GM23338 (cell line): Measurements from ENCODE around the gene CNTROB. TPM values are rescaled to one million over a fixed set of nuclear protein-coding genes. Genes with fewer than 3 reads are reported as not detected.

Source experiments
- ATAC-seq: fragments of 200-7000 bp; cut with Tn5 transposase; 3 replicates; pipeline ENCODE4 v1.9.1; 2020
- DNase-seq: peaks from one replicate; pipeline ENCODE4 v3.0.0-alpha.2; 2015; ENCODE audit warnings: low spot score
- H2AFZ ChIP-seq: fragments of 200-600 bp; sonication (generic); 2 replicates; pipeline ENCODE4 v1.8.0; 2016; ENCODE audit warnings: antibody characterized with exemption, mild to moderate bottlenecking, moderate library complexity
- H3F3A ChIP-seq: fragments of 200-600 bp; sonication (generic); replicated peaks from 2 replicates; pipeline ENCODE4 v1.8.0; 2017; ENCODE audit warnings: antibody characterized with exemption, mixed run types, low read depth
- H3K27ac ChIP-seq: fragments of 200-600 bp; sonication (generic); 2 replicates; pipeline ENCODE4 v1.6.1; 2016; ENCODE audit warnings: low read depth
- H3K27me3 ChIP-seq: fragments of 200-600 bp; sonication (generic); 2 replicates; pipeline ENCODE4 v1.8.0; 2016; ENCODE audit warnings: mild to moderate bottlenecking, mixed run types, moderate library complexity; ENCODE audit not compliant: insufficient read depth
- H3K36me3 ChIP-seq: fragments of 200-600 bp; sonication (generic); 2 replicates; pipeline ENCODE4 v1.8.0; 2016; ENCODE audit warnings: mild to moderate bottlenecking; ENCODE audit not compliant: insufficient read depth
- H3K4me1 ChIP-seq: fragments of 200-600 bp; sonication (generic); 2 replicates; pipeline ENCODE4 v1.8.0; 2016; ENCODE audit warnings: mild to moderate bottlenecking, moderate library complexity; ENCODE audit not compliant: insufficient read depth
- H3K4me2 ChIP-seq: fragments of 200-600 bp; sonication (generic); 2 replicates; pipeline ENCODE4 v1.7.1; 2017; ENCODE audit warnings: mixed run types
- H3K4me3 ChIP-seq: fragments of 200-600 bp; sonication (generic); 2 replicates; pipeline ENCODE4 v1.6.1; 2016; ENCODE audit warnings: mixed run types
- H3K79me2 ChIP-seq: fragments of 200-600 bp; sonication (generic); replicated peaks from 2 replicates; pipeline ENCODE4 v1.8.0; 2017; ENCODE audit warnings: mild to moderate bottlenecking; ENCODE audit not compliant: insufficient read depth
- H3K9me2 ChIP-seq: fragments of 200-600 bp; sonication (generic); 2 replicates; pipeline ENCODE4 v1.8.0; 2017; ENCODE audit not compliant: insufficient read depth
- H4K20me1 ChIP-seq: fragments of 200-600 bp; sonication (generic); replicated peaks from 2 replicates; pipeline ENCODE4 v1.8.0; 2017; ENCODE audit warnings: mild to moderate bottlenecking; ENCODE audit not compliant: insufficient read depth
- H3K27ac Mint-ChIP-seq: 2 replicates; pipeline ENCODE4 v1.8.0; 2020; ENCODE audit warnings: inconsistent platforms, mild to moderate bottlenecking, moderate library complexity, mixed read lengths
- H3K27me3 Mint-ChIP-seq: 3 replicates; pipeline ENCODE4 v1.8.0; 2022; ENCODE audit warnings: low read depth, mild to moderate bottlenecking, moderate library complexity, mixed read lengths, inconsistent platforms; ENCODE audit not compliant: insufficient read depth, poor library complexity
- H3K36me3 Mint-ChIP-seq: 3 replicates; pipeline ENCODE4 v1.8.0; 2021; ENCODE audit warnings: low read depth, mild to moderate bottlenecking, inconsistent platforms, moderate library complexity, mixed read lengths
- H3K4me1 Mint-ChIP-seq: 3 replicates; pipeline ENCODE4 v1.8.0; 2020; ENCODE audit warnings: mild to moderate bottlenecking, inconsistent platforms, mixed read lengths
- H3K4me3 Mint-ChIP-seq: 3 replicates; pipeline ENCODE4 v1.8.0; 2021; ENCODE audit warnings: moderate library complexity, mild to moderate bottlenecking, inconsistent platforms, mixed read lengths
- H3K9me3 Mint-ChIP-seq: 3 replicates; pipeline ENCODE4 v1.8.0; 2020; ENCODE audit warnings: moderate library complexity, mild to moderate bottlenecking, inconsistent platforms, mixed read lengths
- CREB1 ChIP-seq: fragments of 250-450 bp; sonication (Bioruptor Pico); IDR thresholded peaks from 2 replicates; pipeline ENCODE4 v1.5.0; 2020; ENCODE audit warnings: low read depth, mild to moderate bottlenecking, moderate library complexity
- EZH2 ChIP-seq: fragments of 200-600 bp; sonication (generic); IDR thresholded peaks from one replicate; pipeline ENCODE4 v1.8.0; 2017; ENCODE audit warnings: antibody characterized with exemption, mild to moderate bottlenecking, low read depth; ENCODE audit not compliant: unreplicated experiment
- EZH2phosphoT487 ChIP-seq: fragments of 200-600 bp; sonication (generic); IDR thresholded peaks from one replicate; pipeline ENCODE4 v1.8.1; 2018; ENCODE audit warnings: antibody characterized with exemption; ENCODE audit not compliant: unreplicated experiment
- JUNB ChIP-seq: IDR thresholded peaks from one replicate; pipeline ENCODE4 v1.6.1; 2016; ENCODE audit warnings: antibody characterized with exemption; ENCODE audit not compliant: unreplicated experiment
- NANOG ChIP-seq: IDR thresholded peaks from 2 replicates; pipeline ENCODE4 v1.6.1; 2016; ENCODE audit warnings: antibody characterized with exemption, borderline replicate concordance
- POLR2AphosphoS5 ChIP-seq: IDR thresholded peaks from 2 replicates; pipeline ENCODE4 v1.6.1; 2016; ENCODE audit warnings: antibody characterized with exemption, low read depth
- STAT1 ChIP-seq: IDR thresholded peaks from one replicate; pipeline ENCODE4 v1.6.1; 2016; ENCODE audit warnings: antibody characterized with exemption; ENCODE audit not compliant: unreplicated experiment
- ZNF114 ChIP-seq: fragments of 250-450 bp; sonication (Bioruptor Pico); IDR thresholded peaks from 2 replicates; pipeline ENCODE4 v1.5.0; 2020; ENCODE audit warnings: mild to moderate bottlenecking, moderate library complexity
- polyA plus RNA-seq: library from polyadenylated mRNA; unstranded; fragments of >200 nt; fragmentation: Nextera tagmentation; extraction: Ambion mirVana; gene quantifications from 2 replicates; pipeline ENCODE4 v1.2.1, GENCODE V29; 2016
- total RNA-seq: library from RNA; depleted of rRNA; stranded (reverse); fragments of >200 nt; shearing (Covaris generic); gene quantifications from 2 replicates; pipeline ENCODE4 v1.2.3, GENCODE V29; 2014
- TF ChIP-seq, protein P1 (sequence below), 2 experiments: fragments of 200-600 bp in 1 of 2; sonication (generic) in 1 of 2; conservative IDR thresholded peaks; 2 replicates each; pipeline versions ENCODE4 v1.5.1 to v1.6.1; 2016 to 2017; ENCODE audit warnings: antibody characterized with exemption in 2 of 2, low read depth in 2 of 2, mild to moderate bottlenecking in 2 of 2, moderate library complexity in 1 of 2
- TF ChIP-seq, protein P2 (sequence below): IDR thresholded peaks from one replicate; pipeline ENCODE4 v1.6.1; 2018; ENCODE audit warnings: antibody characterized with exemption; ENCODE audit not compliant: unreplicated experiment
- TF ChIP-seq, protein P3 (sequence below): fragments of 250-450 bp; sonication (Bioruptor Pico); IDR thresholded peaks from 2 replicates; pipeline ENCODE4 v1.5.0; 2020; ENCODE audit warnings: mild to moderate bottlenecking, moderate library complexity

The CNTROB gene
- total and polyA plus RNA-seq, 2 experiments from 2014 or later = 16.3 to 18.5 TPM

DNA sequence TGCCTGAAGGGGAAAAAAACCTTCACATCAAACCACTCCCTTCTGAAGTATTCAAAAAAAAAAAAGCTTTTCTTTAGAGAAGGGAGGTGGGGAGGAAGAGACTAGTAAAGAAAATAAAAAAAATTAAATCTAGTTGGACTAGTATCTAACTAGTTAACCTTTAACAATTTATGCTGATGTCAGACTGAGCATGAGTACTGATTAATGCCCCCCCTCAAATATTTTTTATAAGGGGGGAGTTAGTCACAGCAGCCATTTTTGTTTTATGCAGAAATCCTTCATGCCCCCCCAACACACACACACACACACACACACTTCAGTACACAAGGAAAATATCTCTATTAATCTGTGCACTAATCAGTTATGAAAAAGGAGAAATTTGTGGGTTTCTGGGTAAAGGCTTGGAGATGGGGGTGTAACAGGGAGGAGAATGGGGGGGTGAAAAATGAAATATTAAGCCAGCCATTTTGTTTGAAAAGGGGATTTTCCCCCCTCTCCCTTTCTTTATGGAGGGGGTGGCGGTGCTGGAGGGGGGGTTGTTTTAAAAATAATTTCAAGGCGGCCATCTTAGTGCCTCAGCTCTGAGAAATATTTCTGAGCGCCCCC, 48.1 kb upstream of the CNTROB start (continued):
- TF ChIP-seq NANOG = no peak
- no peak for TF ChIP-seq EZH2
- TF ChIP-seq STAT1 = no peak
- TF ChIP-seq POLR2AphosphoS5 = no peak
- TF ChIP-seq EZH2phosphoT487 = no peak
- TF ChIP-seq CREB1 (CRISPR knock-in tag) = no peak
- no peak for TF ChIP-seq JUNB
- TF ChIP-seq, protein P1, sequence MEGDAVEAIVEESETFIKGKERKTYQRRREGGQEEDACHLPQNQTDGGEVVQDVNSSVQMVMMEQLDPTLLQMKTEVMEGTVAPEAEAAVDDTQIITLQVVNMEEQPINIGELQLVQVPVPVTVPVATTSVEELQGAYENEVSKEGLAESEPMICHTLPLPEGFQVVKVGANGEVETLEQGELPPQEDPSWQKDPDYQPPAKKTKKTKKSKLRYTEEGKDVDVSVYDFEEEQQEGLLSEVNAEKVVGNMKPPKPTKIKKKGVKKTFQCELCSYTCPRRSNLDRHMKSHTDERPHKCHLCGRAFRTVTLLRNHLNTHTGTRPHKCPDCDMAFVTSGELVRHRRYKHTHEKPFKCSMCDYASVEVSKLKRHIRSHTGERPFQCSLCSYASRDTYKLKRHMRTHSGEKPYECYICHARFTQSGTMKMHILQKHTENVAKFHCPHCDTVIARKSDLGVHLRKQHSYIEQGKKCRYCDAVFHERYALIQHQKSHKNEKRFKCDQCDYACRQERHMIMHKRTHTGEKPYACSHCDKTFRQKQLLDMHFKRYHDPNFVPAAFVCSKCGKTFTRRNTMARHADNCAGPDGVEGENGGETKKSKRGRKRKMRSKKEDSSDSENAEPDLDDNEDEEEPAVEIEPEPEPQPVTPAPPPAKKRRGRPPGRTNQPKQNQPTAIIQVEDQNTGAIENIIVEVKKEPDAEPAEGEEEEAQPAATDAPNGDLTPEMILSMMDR (conservative IDR thresholded peaks at IDR 0.05; ENCODE audit: low read depth in 2 of 2) = no peak
- TF ChIP-seq, protein P2, sequence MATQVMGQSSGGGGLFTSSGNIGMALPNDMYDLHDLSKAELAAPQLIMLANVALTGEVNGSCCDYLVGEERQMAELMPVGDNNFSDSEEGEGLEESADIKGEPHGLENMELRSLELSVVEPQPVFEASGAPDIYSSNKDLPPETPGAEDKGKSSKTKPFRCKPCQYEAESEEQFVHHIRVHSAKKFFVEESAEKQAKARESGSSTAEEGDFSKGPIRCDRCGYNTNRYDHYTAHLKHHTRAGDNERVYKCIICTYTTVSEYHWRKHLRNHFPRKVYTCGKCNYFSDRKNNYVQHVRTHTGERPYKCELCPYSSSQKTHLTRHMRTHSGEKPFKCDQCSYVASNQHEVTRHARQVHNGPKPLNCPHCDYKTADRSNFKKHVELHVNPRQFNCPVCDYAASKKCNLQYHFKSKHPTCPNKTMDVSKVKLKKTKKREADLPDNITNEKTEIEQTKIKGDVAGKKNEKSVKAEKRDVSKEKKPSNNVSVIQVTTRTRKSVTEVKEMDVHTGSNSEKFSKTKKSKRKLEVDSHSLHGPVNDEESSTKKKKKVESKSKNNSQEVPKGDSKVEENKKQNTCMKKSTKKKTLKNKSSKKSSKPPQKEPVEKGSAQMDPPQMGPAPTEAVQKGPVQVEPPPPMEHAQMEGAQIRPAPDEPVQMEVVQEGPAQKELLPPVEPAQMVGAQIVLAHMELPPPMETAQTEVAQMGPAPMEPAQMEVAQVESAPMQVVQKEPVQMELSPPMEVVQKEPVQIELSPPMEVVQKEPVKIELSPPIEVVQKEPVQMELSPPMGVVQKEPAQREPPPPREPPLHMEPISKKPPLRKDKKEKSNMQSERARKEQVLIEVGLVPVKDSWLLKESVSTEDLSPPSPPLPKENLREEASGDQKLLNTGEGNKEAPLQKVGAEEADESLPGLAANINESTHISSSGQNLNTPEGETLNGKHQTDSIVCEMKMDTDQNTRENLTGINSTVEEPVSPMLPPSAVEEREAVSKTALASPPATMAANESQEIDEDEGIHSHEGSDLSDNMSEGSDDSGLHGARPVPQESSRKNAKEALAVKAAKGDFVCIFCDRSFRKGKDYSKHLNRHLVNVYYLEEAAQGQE = no peak

DNA sequence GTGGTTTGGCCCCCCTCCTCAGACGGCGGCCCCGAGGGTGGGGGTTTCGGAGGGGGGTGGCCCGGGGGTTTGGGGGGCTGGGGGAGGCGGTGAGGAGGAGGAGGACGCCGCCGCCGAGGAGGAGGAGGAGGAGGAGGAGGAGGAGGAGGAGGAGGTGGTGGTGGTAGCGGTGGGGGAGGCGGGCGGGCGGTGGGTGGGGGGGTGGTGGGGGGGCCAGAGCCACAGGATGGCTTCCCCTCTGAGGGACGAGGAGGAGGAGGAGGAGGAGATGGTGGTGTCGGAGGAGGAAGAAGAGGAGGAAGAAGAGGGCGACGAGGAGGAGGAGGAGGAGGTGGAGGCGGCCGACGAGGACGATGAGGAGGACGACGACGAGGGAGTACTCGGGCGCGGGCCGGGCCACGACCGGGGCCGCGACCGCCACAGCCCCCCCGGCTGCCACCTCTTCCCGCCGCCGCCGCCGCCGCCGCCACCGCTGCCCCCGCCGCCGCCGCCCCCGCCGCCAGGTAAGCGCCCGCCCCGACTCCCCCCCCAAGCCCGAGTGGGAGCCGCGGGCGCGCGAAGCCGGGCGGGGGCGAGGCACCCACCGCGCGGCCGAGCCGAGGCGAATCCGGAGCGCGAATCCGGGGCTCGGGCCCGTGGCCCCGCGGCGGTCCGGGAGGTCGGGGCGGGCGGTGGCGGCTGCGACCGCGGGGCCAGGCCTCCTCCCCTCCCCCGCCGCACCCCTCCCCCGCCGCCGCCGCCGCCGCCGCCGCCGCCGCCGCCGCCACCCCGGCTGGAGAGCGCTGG, 47.2 kb upstream of the CNTROB start:
- ATAC-seq = no peak
- H3K4me1 Mint-ChIP-seq = peaks cover 3% of the 10 kb centered on the region; the same call in 2 of the 3 replicates
- H4K20me1 ChIP-seq = no peaks in the 10 kb centered on the region
- TF ChIP-seq JUNB (no peak), ZNF114 (no peak)
- TF ChIP-seq, protein P3, sequence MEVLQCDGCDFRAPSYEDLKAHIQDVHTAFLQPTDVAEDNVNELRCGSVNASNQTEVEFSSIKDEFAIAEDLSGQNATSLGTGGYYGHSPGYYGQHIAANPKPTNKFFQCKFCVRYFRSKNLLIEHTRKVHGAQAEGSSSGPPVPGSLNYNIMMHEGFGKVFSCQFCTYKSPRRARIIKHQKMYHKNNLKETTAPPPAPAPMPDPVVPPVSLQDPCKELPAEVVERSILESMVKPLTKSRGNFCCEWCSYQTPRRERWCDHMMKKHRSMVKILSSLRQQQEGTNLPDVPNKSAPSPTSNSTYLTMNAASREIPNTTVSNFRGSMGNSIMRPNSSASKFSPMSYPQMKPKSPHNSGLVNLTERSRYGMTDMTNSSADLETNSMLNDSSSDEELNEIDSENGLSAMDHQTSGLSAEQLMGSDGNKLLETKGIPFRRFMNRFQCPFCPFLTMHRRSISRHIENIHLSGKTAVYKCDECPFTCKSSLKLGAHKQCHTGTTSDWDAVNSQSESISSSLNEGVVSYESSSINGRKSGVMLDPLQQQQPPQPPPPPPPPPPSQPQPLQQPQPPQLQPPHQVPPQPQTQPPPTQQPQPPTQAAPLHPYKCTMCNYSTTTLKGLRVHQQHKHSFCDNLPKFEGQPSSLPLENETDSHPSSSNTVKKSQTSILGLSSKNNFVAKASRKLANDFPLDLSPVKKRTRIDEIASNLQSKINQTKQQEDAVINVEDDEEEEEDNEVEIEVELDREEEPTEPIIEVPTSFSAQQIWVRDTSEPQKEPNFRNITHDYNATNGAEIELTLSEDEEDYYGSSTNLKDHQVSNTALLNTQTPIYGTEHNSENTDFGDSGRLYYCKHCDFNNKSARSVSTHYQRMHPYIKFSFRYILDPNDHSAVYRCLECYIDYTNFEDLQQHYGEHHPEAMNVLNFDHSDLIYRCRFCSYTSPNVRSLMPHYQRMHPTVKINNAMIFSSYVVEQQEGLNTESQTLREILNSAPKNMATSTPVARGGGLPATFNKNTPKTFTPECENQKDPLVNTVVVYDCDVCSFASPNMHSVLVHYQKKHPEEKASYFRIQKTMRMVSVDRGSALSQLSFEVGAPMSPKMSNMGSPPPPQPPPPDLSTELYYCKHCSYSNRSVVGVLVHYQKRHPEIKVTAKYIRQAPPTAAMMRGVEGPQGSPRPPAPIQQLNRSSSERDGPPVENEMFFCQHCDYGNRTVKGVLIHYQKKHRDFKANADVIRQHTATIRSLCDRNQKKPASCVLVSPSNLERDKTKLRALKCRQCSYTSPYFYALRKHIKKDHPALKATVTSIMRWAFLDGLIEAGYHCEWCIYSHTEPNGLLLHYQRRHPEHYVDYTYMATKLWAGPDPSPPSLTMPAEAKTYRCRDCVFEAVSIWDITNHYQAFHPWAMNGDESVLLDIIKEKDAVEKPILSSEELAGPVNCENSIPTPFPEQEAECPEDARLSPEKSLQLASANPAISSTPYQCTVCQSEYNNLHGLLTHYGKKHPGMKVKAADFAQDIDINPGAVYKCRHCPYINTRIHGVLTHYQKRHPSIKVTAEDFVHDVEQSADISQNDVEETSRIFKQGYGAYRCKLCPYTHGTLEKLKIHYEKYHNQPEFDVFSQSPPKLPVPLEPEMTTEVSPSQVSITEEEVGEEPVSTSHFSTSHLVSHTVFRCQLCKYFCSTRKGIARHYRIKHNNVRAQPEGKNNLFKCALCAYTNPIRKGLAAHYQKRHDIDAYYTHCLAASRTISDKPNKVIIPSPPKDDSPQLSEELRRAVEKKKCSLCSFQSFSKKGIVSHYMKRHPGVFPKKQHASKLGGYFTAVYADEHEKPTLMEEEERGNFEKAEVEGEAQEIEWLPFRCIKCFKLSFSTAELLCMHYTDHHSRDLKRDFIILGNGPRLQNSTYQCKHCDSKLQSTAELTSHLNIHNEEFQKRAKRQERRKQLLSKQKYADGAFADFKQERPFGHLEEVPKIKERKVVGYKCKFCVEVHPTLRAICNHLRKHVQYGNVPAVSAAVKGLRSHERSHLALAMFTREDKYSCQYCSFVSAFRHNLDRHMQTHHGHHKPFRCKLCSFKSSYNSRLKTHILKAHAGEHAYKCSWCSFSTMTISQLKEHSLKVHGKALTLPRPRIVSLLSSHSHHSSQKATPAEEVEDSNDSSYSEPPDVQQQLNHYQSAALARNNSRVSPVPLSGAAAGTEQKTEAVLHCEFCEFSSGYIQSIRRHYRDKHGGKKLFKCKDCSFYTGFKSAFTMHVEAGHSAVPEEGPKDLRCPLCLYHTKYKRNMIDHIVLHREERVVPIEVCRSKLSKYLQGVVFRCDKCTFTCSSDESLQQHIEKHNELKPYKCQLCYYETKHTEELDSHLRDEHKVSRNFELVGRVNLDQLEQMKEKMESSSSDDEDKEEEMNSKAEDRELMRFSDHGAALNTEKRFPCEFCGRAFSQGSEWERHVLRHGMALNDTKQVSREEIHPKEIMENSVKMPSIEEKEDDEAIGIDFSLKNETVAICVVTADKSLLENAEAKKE (CRISPR knock-in tag) = no peak

More for the DNA sequence above, 47.2 kb upstream of the CNTROB start:
- Histone ChIP-seq H3K4me1 (peaks cover 46% of the 10 kb centered on the region), H3K27ac (no peak overlapping the region), H3K27me3 (peaks cover 76% of the 10 kb centered on the region), H3K9me2 (no peaks in the 10 kb centered on the region), H3K4me2 (peak overlapping the region; percentile 88; the same call in 1 of the 2 replicates), H3K36me3 (no peaks in the 10 kb centered on the region), H3F3A (peaks cover 8% of the 10 kb centered on the region), H3K4me3 (peak overlapping the region; percentile 65), H2AFZ (no peak overlapping the region), H3K79me2 (no peaks in the 10 kb centered on the region)
- no peak overlapping the region for H3K27ac Mint-ChIP-seq
- no peaks in the 10 kb centered on the region; the same call in 2 of the 3 replicates for H3K9me3 Mint-ChIP-seq
- no peaks in the 10 kb centered on the region; the same call in 2 of the 3 replicates for H3K36me3 Mint-ChIP-seq
- peak; percentile 24 for DNase-seq
- peak overlapping the region; percentile 72; the same call in 2 of the 3 replicates for H3K4me3 Mint-ChIP-seq
- H3K27me3 Mint-ChIP-seq = peaks cover 7% of the 10 kb centered on the region
